Upper lobe of left lung (tissue), 6 donors: ENCODE data around the gene RAB36. TPM values are rescaled to one million over a fixed set of nuclear protein-coding genes. Genes with fewer than 3 reads are reported as not detected.

Experiments used
- ATAC-seq, 2 donors: fragments of 200-7000 bp; cut with Tn5 transposase; one replicate each; pipeline ENCODE4 v1.9.1; 2022; ENCODE audit warnings: mild to moderate bottlenecking in 2 of 2, moderate library complexity in 2 of 2; ENCODE audit not compliant: low FRiP score in 2 of 2
- DNase-seq, 2 donors: peaks; one replicate each; pipeline ENCODE4 v3.0.0-alpha.2; 2019 to 2020
- H3K27ac ChIP-seq, 4 donors: fragments of 200-600 bp; sonication (generic); one replicate each; pipeline ENCODE4 v1.5.1; 2016 to 2019
- H3K27me3 ChIP-seq, 4 donors: fragments of 200-600 bp; sonication (generic); one replicate each; pipeline ENCODE4 v1.5.1; 2017 to 2019
- H3K36me3 ChIP-seq, 4 donors: fragments of 200-600 bp; sonication (generic); one replicate each; pipeline ENCODE4 v1.5.1; 2016 to 2019
- H3K4me1 ChIP-seq, 4 donors: fragments of 200-600 bp; sonication (generic); one replicate each; pipeline ENCODE4 v1.5.1; 2018 to 2019
- H3K4me3 ChIP-seq, 4 donors: fragments of 200-600 bp; sonication (generic); one replicate each; pipeline ENCODE4 v1.5.1; 2017 to 2019; ENCODE audit warnings: mild to moderate bottlenecking in 2 of 4, moderate library complexity in 1 of 4
- H3K9me3 ChIP-seq, 4 donors: fragments of 200-600 bp; sonication (generic); one replicate each; pipeline ENCODE4 v1.5.1; 2018 to 2019
- CTCF ChIP-seq, 6 experiments: fragments of 450-650 bp in 4 of 6; fragments of 200-600 bp in 2 of 6; sonication (generic) in 2 of 6; IDR thresholded peaks; one replicate each; pipeline ENCODE4 v1.5.1; 2016 to 2019; ENCODE audit warnings: antibody characterized with exemption in 6 of 6
- EP300 ChIP-seq, 4 donors: sonication (generic); formaldehyde crosslinking; IDR thresholded peaks; one replicate each; pipeline ENCODE4 v1.5.1; 2017; ENCODE audit warnings: antibody characterized with exemption in 4 of 4, control low read depth in 2 of 4
- POLR2A ChIP-seq, 4 donors: fragments of 450-650 bp; IDR thresholded peaks; one replicate each; pipeline ENCODE4 v1.5.1; 2016 to 2017; ENCODE audit warnings: antibody characterized with exemption in 4 of 4, mild to moderate bottlenecking in 2 of 4
- POLR2AphosphoS5 ChIP-seq, 2 donors: sonication (generic); formaldehyde crosslinking; IDR thresholded peaks; one replicate each; pipeline ENCODE4 v1.5.1; 2017; ENCODE audit warnings: antibody characterized with exemption in 2 of 2
- WGBS, 2 donors: methylation state at CpG; one replicate each; pipeline ENCODE4 v1.1.5; 2017 to 2018; 5-methylcytosine and 5-hydroxymethylcytosine counted together
- total RNA-seq, 6 donors: library from RNA; depleted of rRNA in 4 of 6; stranded (reverse); fragments of >200 nt in 4 of 6; gene quantifications; one replicate each; pipeline versions ENCODE4 v1.1.0 to v1.2.1, GENCODE V29; 2016 to 2021
- donor health status: DM: no; HTN: no; CAD: no; lungs with moderate emphysema.
- donor health status: DM: no; HTN: yes; CAD: no; lungs with severe emphysema.

Gene RAB36
- total RNA-seq, 6 donors from 2014 or later = 2.6 to 17.5 (median 8.4) TPM

GRCh38 chr22:23192558-23192957 lies 47.3 kb downstream of the RAB36 start:
- Histone ChIP-seq H3K27me3 (no peaks in the 10 kb centered on the region), H3K4me3 (no peak overlapping the region), H3K27ac (peak overlapping the region in 3 of 4 donors; percentile 38 to 61 (median 58)), H3K36me3 (peaks cover 0 to 14% (median 0%) of the 10 kb centered on the region in 4 donors), H3K4me1 (peaks cover 19 to 50% (median 33%) of the 10 kb centered on the region in 4 donors), H3K9me3 (no peaks in the 10 kb centered on the region)
- 85 to 88% methylated on average over 4 of the region's 4 CpGs for WGBS, 2 donors
- TF ChIP-seq EP300 (IDR thresholded peaks at IDR 0.05) = no peak
- TF ChIP-seq POLR2A (IDR thresholded peaks at IDR 0.05) = no peak
- TF ChIP-seq CTCF (IDR thresholded peaks at IDR 0.05) = no peak
- no peak for TF ChIP-seq POLR2AphosphoS5 (IDR thresholded peaks at IDR 0.05)
- DNase-seq (no peak), ATAC-seq (no peak)

- no peak for ATAC-seq
These were observed 48.0 kb downstream of the RAB36 start for GRCh38 chr22:23193196-23193827.

GRCh38 chr22:23193882-23194281 lies 48.6 kb downstream of the RAB36 start:
- no peak overlapping the region for H3K4me3 ChIP-seq
- H3K36me3 ChIP-seq = peaks cover 0 to 10% (median 0%) of the 10 kb centered on the region in 4 donors
- peaks cover 19 to 50% (median 38%) of the 10 kb centered on the region in 4 donors for H3K4me1 ChIP-seq
- no peak for DNase-seq
- WGBS, 2 donors = 65 to 73% methylated on average over 5 of the region's 5 CpGs
- TF ChIP-seq POLR2AphosphoS5 (IDR thresholded peaks at IDR 0.05) = no peak
- no peak for TF ChIP-seq EP300 (IDR thresholded peaks at IDR 0.05)
- no peak for TF ChIP-seq POLR2A (IDR thresholded peaks at IDR 0.05)
- TF ChIP-seq CTCF (IDR thresholded peaks at IDR 0.05) = no peak
- H3K27me3 ChIP-seq = no peaks in the 10 kb centered on the region
- peak overlapping the region in 1 of 4 donors; percentile 61 for H3K27ac ChIP-seq
- H3K9me3 ChIP-seq = no peaks in the 10 kb centered on the region
- no peak for ATAC-seq

More at GRCh38 chr22:23193196-23193827, 48.0 kb downstream of the RAB36 start:
- DNase-seq = no peak
- TF ChIP-seq POLR2A (IDR thresholded peaks at IDR 0.05) (no peak), POLR2AphosphoS5 (IDR thresholded peaks at IDR 0.05) (no peak), EP300 (IDR thresholded peaks at IDR 0.05) (no peak), CTCF (IDR thresholded peaks at IDR 0.05) (no peak)
- peaks cover 19 to 47% (median 34%) of the 10 kb centered on the region in 4 donors for H3K4me1 ChIP-seq
- no peaks in the 10 kb centered on the region for H3K27me3 ChIP-seq
- WGBS, 2 donors = 84 to 86% methylated on average over 4 to 5 of the region's 5 CpGs
- no peak overlapping the region for H3K4me3 ChIP-seq
- no peaks in the 10 kb centered on the region for H3K9me3 ChIP-seq
- H3K36me3 ChIP-seq = peaks cover 0 to 10% (median 0%) of the 10 kb centered on the region in 4 donors
- peak overlapping the region in 3 of 4 donors; percentile 38 to 61 (median 58) for H3K27ac ChIP-seq

DNA sequence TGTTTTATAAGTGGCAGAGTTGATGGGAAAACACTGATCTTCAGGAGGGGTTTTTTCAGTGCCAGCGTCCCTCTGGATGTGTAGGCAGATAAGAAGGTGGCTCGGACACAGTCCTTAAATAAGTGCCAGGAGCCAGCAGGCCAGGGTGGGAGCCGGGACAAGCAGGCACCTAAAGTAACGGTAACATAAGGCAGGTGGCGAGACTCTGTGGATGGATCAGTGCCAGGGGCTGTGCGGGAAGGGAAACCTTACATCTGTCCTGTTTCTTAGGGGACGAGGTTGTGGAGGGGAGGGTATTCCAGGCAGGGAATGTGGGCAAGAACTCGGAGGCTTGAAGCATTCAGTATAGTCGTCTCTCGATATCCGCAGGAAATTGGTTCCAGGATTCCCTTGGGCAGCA lies 50.9 kb downstream of the RAB36 start:
- H3K4me1 ChIP-seq = peaks cover 19 to 62% (median 37%) of the 10 kb centered on the region in 4 donors
- no peak overlapping the region for H3K4me3 ChIP-seq
- ATAC-seq = no peak

More for the DNA sequence above, 50.9 kb downstream of the RAB36 start:
- H3K9me3 ChIP-seq = no peaks in the 10 kb centered on the region
- 66 to 68% methylated on average over 11 of the region's 11 CpGs for WGBS, 2 donors
- H3K36me3 ChIP-seq = peaks cover 0 to 6% (median 0%) of the 10 kb centered on the region in 4 donors
- H3K27me3 ChIP-seq = no peaks in the 10 kb centered on the region
- no peak overlapping the region for H3K27ac ChIP-seq
- TF ChIP-seq POLR2A (IDR thresholded peaks at IDR 0.05) (no peak), EP300 (IDR thresholded peaks at IDR 0.05) (no peak), POLR2AphosphoS5 (IDR thresholded peaks at IDR 0.05) (no peak), CTCF (IDR thresholded peaks at IDR 0.05) (no peak)
- DNase-seq = no peak
